ENCODE data around the gene SAMD4A.

SAMD4A gene

GRCh38 chr14:54566410-54567223 is at the start of gene SAMD4A:
TSS of gene SAMD4A (plus strand) at chr14:54567128. CDS start at chr14:54567917, 789 bp downstream.
- DNase-seq (ENCODE audit: low spot score): no peak

GRCh38 chr14:54524410-54524809 is 42.5 kb upstream of the SAMD4A start:
- no peak for DNase-seq (ENCODE audit: low spot score)

GRCh38 chr14:54528973-54529372 is 38.0 kb upstream of the SAMD4A start:
- DNase-seq (ENCODE audit: low spot score): no peak

GRCh38 chr14:54529811-54530210 is 37.1 kb upstream of the SAMD4A start:
- no peak for DNase-seq (ENCODE audit: low spot score)

GRCh38 chr14:54532111-54533012 is 34.6 kb upstream of the SAMD4A start:
- DNase-seq (ENCODE audit: low spot score): no peak

GRCh38 chr14:54533100-54533499 is 33.8 kb upstream of the SAMD4A start:
- DNase-seq (ENCODE audit: low spot score): no peak

- DNase-seq (ENCODE audit: low spot score): no peak
These were observed 31.8 kb upstream of the SAMD4A start for GRCh38 chr14:54535126-54535525.

- no peak for DNase-seq (ENCODE audit: low spot score)
These were observed 31.3 kb upstream of the SAMD4A start for GRCh38 chr14:54535646-54536045.

- DNase-seq (ENCODE audit: low spot score): no peak
These were observed 29.3 kb upstream of the SAMD4A start for GRCh38 chr14:54537651-54538050.

- DNase-seq (ENCODE audit: low spot score): no peak
These were observed 28.9 kb upstream of the SAMD4A start for GRCh38 chr14:54538055-54538454.

GRCh38 chr14:54547583-54547982 is 19.3 kb upstream of the SAMD4A start:
- DNase-seq (ENCODE audit: low spot score): no peak

- no peak for DNase-seq (ENCODE audit: low spot score)
These were observed 18.4 kb upstream of the SAMD4A start for GRCh38 chr14:54548491-54548890.

GRCh38 chr14:54549862-54550261 is 17.1 kb upstream of the SAMD4A start:
- no peak for DNase-seq (ENCODE audit: low spot score)

- DNase-seq (ENCODE audit: low spot score): no peak
These were observed 16.4 kb upstream of the SAMD4A start for GRCh38 chr14:54550514-54550913.

- DNase-seq (ENCODE audit: low spot score): no peak
These were observed 12.5 kb upstream of the SAMD4A start for GRCh38 chr14:54554401-54554800.

- no peak for DNase-seq (ENCODE audit: low spot score)
These were observed 11.3 kb upstream of the SAMD4A start for GRCh38 chr14:54555651-54556050.

GRCh38 chr14:54556535-54556934 is 10.4 kb upstream of the SAMD4A start:
- DNase-seq (ENCODE audit: low spot score): no peak

- no peak for DNase-seq (ENCODE audit: low spot score)
These were observed 4.6 kb upstream of the SAMD4A start for GRCh38 chr14:54562334-54562733.

GRCh38 chr14:54564071-54564867 is 2.7 kb upstream of the SAMD4A start:
- peak; percentile 31 for DNase-seq (ENCODE audit: low spot score)

GRCh38 chr14:54564868-54565784 is 1.8 kb upstream of the SAMD4A start:
- no peak for DNase-seq (ENCODE audit: low spot score)

GRCh38 chr14:54565785-54566409 is 1.0 kb upstream of the SAMD4A start:
- DNase-seq (ENCODE audit: low spot score): no peak
